Liver (tissue), 9 donors: ENCODE measurements around the gene ZNF618. TPM values are rescaled to one million over a fixed set of nuclear protein-coding genes. Genes with fewer than 3 reads are reported as not detected.

Experiments used
- DNase-seq: peaks from one replicate; pipeline ENCODE4 v3.0.0-alpha.2; 2017; ENCODE audit warnings: low spot score
- H3K27ac ChIP-seq, 2 donors: one replicate each; pipeline ENCODE4 v1.7.0; 2013; ENCODE audit warnings: inconsistent platforms in 2 of 2, low read length in 2 of 2, control low read depth in 1 of 2, low read depth in 1 of 2, mild to moderate bottlenecking in 1 of 2
- H3K27me3 ChIP-seq, 4 donors: one replicate each; pipeline versions ENCODE4 v1.6.1 to v1.7.0; 2013; ENCODE audit warnings: low read length in 3 of 4, inconsistent platforms in 1 of 4, mild to moderate bottlenecking in 1 of 4, moderate library complexity in 1 of 4; ENCODE audit not compliant: control insufficient read depth in 4 of 4, insufficient read depth in 4 of 4
- H3K36me3 ChIP-seq, 4 donors: one replicate each; pipeline versions ENCODE4 v1.6.1 to v1.7.0; 2013; ENCODE audit warnings: low read length in 3 of 4, mild to moderate bottlenecking in 3 of 4, low read depth in 1 of 4, moderate library complexity in 1 of 4; ENCODE audit not compliant: control insufficient read depth in 4 of 4, insufficient read depth in 3 of 4
- H3K4me1 ChIP-seq, 4 donors: one replicate each; pipeline versions ENCODE4 v1.6.1 to v1.7.0; 2013; ENCODE audit warnings: low read length in 3 of 4, mild to moderate bottlenecking in 3 of 4, moderate library complexity in 1 of 4; ENCODE audit not compliant: control insufficient read depth in 4 of 4, insufficient read depth in 4 of 4
- H3K4me3 ChIP-seq, 3 donors: one replicate each; pipeline versions ENCODE4 v1.6.1 to v1.7.0; 2013; ENCODE audit warnings: low read length in 3 of 3, control low read depth in 1 of 3, low read depth in 1 of 3, mild to moderate bottlenecking in 1 of 3
- H3K9ac ChIP-seq, 2 donors: one replicate each; pipeline ENCODE4 v1.7.0; 2013; ENCODE audit warnings: low read length in 2 of 2, mild to moderate bottlenecking in 2 of 2, moderate library complexity in 2 of 2, control low read depth in 1 of 2, low read depth in 1 of 2
- H3K9me3 ChIP-seq, 4 donors: one replicate each; pipeline versions ENCODE4 v1.6.1 to v1.7.0; 2013; ENCODE audit warnings: low read length in 3 of 4; ENCODE audit not compliant: control insufficient read depth in 4 of 4
- ATF3 ChIP-seq: IDR thresholded peaks from 2 replicates; pipeline ENCODE4 v1.6.1; 2016; ENCODE audit warnings: antibody characterized with exemption
- EGR1 ChIP-seq, 2 donors: IDR thresholded peaks; 2 replicates each; pipeline ENCODE4 v1.6.1; 2016 to 2018; ENCODE audit warnings: antibody characterized with exemption in 2 of 2, low read depth in 2 of 2
- FOXA1 ChIP-seq: IDR thresholded peaks from 2 replicates; pipeline ENCODE4 v1.6.1; 2016; ENCODE audit warnings: antibody characterized with exemption
- FOXA2 ChIP-seq: IDR thresholded peaks from 2 replicates; pipeline ENCODE4 v1.6.1; 2016; ENCODE audit warnings: antibody characterized with exemption
- GABPA ChIP-seq, 2 donors: IDR thresholded peaks in 1 of 2; conservative IDR thresholded peaks in 1 of 2; 2 replicates each; pipeline ENCODE4 v1.6.1; 2016; ENCODE audit warnings: antibody characterized with exemption in 2 of 2, mild to moderate bottlenecking in 1 of 2, moderate library complexity in 1 of 2
- HNF4A ChIP-seq, 2 donors: conservative IDR thresholded peaks; 2 replicates each; pipeline ENCODE4 v1.6.1; 2016; ENCODE audit warnings: antibody characterized with exemption in 2 of 2, mild to moderate bottlenecking in 2 of 2
- HNF4G ChIP-seq: IDR thresholded peaks from 2 replicates; pipeline ENCODE4 v1.6.1; 2016; ENCODE audit warnings: antibody characterized with exemption
- JUND ChIP-seq, 2 donors: IDR thresholded peaks; 2 replicates each; pipeline ENCODE4 v1.6.1; 2016; ENCODE audit warnings: antibody characterized with exemption in 2 of 2
- NR2F2 ChIP-seq: IDR thresholded peaks from 2 replicates; pipeline ENCODE4 v1.6.1; 2016; ENCODE audit warnings: antibody characterized with exemption
- RAD21 ChIP-seq, 2 donors: IDR thresholded peaks; 2 replicates each; pipeline ENCODE4 v1.6.1; 2016; ENCODE audit warnings: antibody characterized with exemption in 2 of 2, mild to moderate bottlenecking in 2 of 2
- REST ChIP-seq: IDR thresholded peaks from 2 replicates; pipeline ENCODE4 v1.6.1; 2016; ENCODE audit warnings: antibody characterized with exemption, mild to moderate bottlenecking
- RXRA ChIP-seq, 2 donors: IDR thresholded peaks; 2 replicates each; pipeline ENCODE4 v1.6.1; 2017 to 2018; ENCODE audit warnings: antibody characterized with exemption in 2 of 2, mild to moderate bottlenecking in 1 of 2
- SP1 ChIP-seq: IDR thresholded peaks from 2 replicates; pipeline ENCODE4 v1.6.1; 2018; ENCODE audit warnings: antibody characterized with exemption, mild to moderate bottlenecking
- TAF1 ChIP-seq: conservative IDR thresholded peaks from 2 replicates; pipeline ENCODE4 v1.6.1; 2016; ENCODE audit warnings: antibody characterized with exemption, mild to moderate bottlenecking
- YY1 ChIP-seq: IDR thresholded peaks from 2 replicates; pipeline ENCODE4 v1.6.1; 2016; ENCODE audit warnings: antibody characterized with exemption, mild to moderate bottlenecking
- WGBS: extraction: QIAGEN DNeasy Blood & Tissue Kit; methylation state at CpG from one replicate; pipeline ENCODE4 v1.1.7; 2013; 5-methylcytosine and 5-hydroxymethylcytosine counted together
- polyA plus RNA-seq, 2 donors: library from polyadenylated mRNA; stranded (reverse) in 1 of 2; unstranded in 1 of 2; fragments of 200-250 nt in 1 of 2; fragments of >200 nt in 1 of 2; fragmentation: Nextera tagmentation in 1 of 2; extraction: Ambion mirVana in 1 of 2; gene quantifications; one replicate each; pipeline versions ENCODE4 v1.2.1 to v1.2.3, GENCODE V29; 2013 to 2015
- total RNA-seq, 2 donors: library from RNA; depleted of rRNA; stranded (reverse); fragments of >200 nt; gene quantifications; one replicate each; pipeline ENCODE4 v1.2.3, GENCODE V29; 2014
- TF ChIP-seq, protein P1 (sequence below): IDR thresholded peaks from 2 replicates; pipeline ENCODE4 v1.6.1; 2016; ENCODE audit warnings: antibody characterized with exemption
- TF ChIP-seq, protein P2 (sequence below): fragments of 150-350 bp; IDR thresholded peaks from 2 replicates; pipeline ENCODE4 v1.5.1; 2017; ENCODE audit warnings: improper control_type of control experiment, low read depth, low read length; ENCODE audit not compliant: missing input control
- donor health status: healthy.
- donor health status: healthy.
- donor health status: healthy.
- donor health status: healthy.
- donor health status: healthy.

ZNF618 gene
- total and polyA plus RNA-seq, 4 donors: 2.2 to 6.5 (median 3.7) TPM

GRCh38 chr9:113873446-113873845 lies 2.7 kb upstream of the ZNF618 start:
- Histone ChIP-seq H3K4me1 (peaks cover 0 to 9% (median 1%) of the 10 kb centered on the region in 4 donors), H3K36me3 (no peaks in the 10 kb centered on the region), H3K27ac (no peak overlapping the region), H3K9me3 (no peaks in the 10 kb centered on the region), H3K4me3 (no peak overlapping the region), H3K9ac (no peak overlapping the region), H3K27me3 (no peaks in the 10 kb centered on the region)
- 94% methylated on average over 5 of the region's 5 CpGs for WGBS
- DNase-seq: no peak
- TF ChIP-seq HNF4A (conservative IDR thresholded peaks at IDR 0.05): no peak
- TF ChIP-seq TAF1: no peak
- TF ChIP-seq HNF4G: no peak
- no peak for TF ChIP-seq RAD21 (IDR thresholded peaks at IDR 0.05)
- no peak for TF ChIP-seq SP1
- no peak for TF ChIP-seq REST
- TF ChIP-seq FOXA2: no peak
- no peak for TF ChIP-seq EGR1 (IDR thresholded peaks at IDR 0.05; ENCODE audit: low read depth in 2 of 2)
- no peak for TF ChIP-seq NR2F2
- TF ChIP-seq ATF3: no peak
- TF ChIP-seq, protein P1, sequence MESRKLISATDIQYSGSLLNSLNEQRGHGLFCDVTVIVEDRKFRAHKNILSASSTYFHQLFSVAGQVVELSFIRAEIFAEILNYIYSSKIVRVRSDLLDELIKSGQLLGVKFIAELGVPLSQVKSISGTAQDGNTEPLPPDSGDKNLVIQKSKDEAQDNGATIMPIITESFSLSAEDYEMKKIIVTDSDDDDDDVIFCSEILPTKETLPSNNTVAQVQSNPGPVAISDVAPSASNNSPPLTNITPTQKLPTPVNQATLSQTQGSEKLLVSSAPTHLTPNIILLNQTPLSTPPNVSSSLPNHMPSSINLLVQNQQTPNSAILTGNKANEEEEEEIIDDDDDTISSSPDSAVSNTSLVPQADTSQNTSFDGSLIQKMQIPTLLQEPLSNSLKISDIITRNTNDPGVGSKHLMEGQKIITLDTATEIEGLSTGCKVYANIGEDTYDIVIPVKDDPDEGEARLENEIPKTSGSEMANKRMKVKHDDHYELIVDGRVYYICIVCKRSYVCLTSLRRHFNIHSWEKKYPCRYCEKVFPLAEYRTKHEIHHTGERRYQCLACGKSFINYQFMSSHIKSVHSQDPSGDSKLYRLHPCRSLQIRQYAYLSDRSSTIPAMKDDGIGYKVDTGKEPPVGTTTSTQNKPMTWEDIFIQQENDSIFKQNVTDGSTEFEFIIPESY: no peak

DNA sequence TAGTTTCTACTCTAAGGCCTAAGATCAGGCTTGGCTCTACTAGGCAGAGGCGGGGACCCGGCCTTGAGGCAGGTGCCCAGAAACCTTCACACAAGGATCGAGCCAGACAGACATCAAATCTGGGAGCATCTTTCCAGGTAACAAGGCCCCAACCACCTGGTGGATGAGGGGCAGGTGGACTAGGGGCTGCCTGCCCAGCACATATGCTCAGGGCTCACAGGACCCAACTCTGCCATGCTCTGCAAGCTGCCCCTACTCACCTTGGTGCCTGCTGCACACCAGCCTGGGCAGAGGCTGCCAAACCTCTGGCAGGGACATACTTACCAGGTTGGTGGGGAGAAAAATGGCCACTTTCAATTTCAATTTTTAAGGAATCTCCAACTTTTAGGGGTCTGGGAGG lies 2.2 kb upstream of the ZNF618 start:
- no peak overlapping the region for H3K27ac ChIP-seq
- 95% methylated on average over 3 of the region's 3 CpGs for WGBS
- TF ChIP-seq RAD21 (IDR thresholded peaks at IDR 0.05) (no peak), REST (no peak), YY1 (no peak), TAF1 (no peak), RXRA (IDR thresholded peaks at IDR 0.05) (no peak), ATF3 (no peak), GABPA (IDR thresholded peaks at IDR 0.05 in 1 of 2, conservative IDR thresholded peaks at IDR 0.05 in 1 of 2) (no peak), NR2F2 (no peak), JUND (IDR thresholded peaks at IDR 0.05) (no peak), SP1 (no peak), EGR1 (IDR thresholded peaks at IDR 0.05; ENCODE audit: low read depth in 2 of 2) (no peak), HNF4G (no peak), FOXA2 (no peak), FOXA1 (no peak), HNF4A (conservative IDR thresholded peaks at IDR 0.05) (no peak)
- TF ChIP-seq, protein P2, sequence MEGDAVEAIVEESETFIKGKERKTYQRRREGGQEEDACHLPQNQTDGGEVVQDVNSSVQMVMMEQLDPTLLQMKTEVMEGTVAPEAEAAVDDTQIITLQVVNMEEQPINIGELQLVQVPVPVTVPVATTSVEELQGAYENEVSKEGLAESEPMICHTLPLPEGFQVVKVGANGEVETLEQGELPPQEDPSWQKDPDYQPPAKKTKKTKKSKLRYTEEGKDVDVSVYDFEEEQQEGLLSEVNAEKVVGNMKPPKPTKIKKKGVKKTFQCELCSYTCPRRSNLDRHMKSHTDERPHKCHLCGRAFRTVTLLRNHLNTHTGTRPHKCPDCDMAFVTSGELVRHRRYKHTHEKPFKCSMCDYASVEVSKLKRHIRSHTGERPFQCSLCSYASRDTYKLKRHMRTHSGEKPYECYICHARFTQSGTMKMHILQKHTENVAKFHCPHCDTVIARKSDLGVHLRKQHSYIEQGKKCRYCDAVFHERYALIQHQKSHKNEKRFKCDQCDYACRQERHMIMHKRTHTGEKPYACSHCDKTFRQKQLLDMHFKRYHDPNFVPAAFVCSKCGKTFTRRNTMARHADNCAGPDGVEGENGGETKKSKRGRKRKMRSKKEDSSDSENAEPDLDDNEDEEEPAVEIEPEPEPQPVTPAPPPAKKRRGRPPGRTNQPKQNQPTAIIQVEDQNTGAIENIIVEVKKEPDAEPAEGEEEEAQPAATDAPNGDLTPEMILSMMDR: no peak

More for the DNA sequence above, 2.2 kb upstream of the ZNF618 start:
- DNase-seq: no peak
- Histone ChIP-seq H3K9ac (no peak overlapping the region), H3K4me3 (no peak overlapping the region), H3K27me3 (no peaks in the 10 kb centered on the region), H3K36me3 (no peaks in the 10 kb centered on the region), H3K4me1 (peaks cover 0 to 9% (median 3%) of the 10 kb centered on the region in 4 donors), H3K9me3 (no peaks in the 10 kb centered on the region)
